ENCODE measurements around the gene ATE1. TPM values are rescaled to one million over a fixed set of nuclear protein-coding genes. Genes with fewer than 3 reads are reported as not detected.

The ATE1 gene
- total RNA-seq, 2 experiments from 2014 or later, result 18.5 to 20.9 TPM

DNA sequence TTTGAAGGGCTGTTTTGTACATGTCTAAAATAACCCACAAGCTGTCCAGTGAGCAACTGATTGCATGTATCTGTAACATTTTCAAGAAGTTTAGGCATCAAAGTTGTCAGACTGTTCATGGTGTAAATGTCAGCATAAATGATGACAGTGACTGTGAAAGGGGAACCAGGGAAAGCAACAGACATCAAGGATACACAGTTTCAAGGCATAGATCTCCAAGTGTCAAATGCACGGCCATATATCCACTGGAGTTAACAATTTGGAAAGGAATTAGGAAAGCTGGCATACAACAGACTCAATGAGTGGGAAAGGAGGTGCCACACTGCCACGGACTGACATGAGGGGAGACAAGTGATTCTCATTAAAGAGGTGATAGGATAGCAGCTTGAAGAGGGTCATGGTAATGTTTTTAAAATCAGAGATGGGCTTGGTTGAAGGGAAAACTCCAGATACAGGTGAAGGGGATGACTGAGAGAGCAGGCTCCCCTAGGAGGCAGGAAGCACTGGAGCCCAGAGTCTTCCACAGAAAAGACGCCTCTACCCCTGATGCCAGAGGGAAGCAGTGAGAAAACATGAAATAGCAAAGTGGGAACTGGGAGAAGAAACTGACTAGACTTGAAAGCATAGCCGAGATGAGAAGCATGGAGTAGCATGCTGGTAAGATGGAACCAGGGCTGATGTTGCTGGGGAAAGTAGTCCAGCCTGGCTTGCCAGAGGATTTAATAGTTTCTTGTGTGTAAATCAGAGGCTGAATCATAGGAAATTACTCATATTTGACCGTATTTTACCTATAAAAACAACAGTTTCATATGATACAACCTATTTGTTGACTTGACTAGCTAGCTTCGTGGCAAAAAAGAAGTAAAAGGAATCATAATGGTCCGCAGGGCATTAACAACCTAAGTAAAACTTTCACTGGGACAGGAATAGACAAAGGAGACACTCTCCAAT lies 28.6 kb upstream of the ATE1 start:
- Mint-ChIP-seq H3K4me1 (ENCODE audit: low read depth) (no peaks in the 10 kb centered on the region), H3K4me3 (no peak overlapping the region), H3K36me3 (ENCODE audit: low read depth) (peaks cover 51% of the 10 kb centered on the region), H3K9me3 (no peaks in the 10 kb centered on the region), H3K27ac (no peak overlapping the region), H3K27me3 (no peaks in the 10 kb centered on the region)
- CTCF ChIA-PET, result interaction anchor here (0.7 kb wide), 1 partner anchor 8 kb away, joined by 3 read pairs; no protein-coding TSS in a partner anchor
- no peak overlapping the region for H3K27ac ChIP-seq (ENCODE audit: low read depth in 1 of 2, low read length in 2 of 2)
- no peaks in the 10 kb centered on the region for H3K9me3 ChIP-seq (ENCODE audit: control insufficient read depth in 1 of 2, insufficient read depth in 1 of 2, low read length in 2 of 2)
- H3K4me3 ChIP-seq (ENCODE audit: low read length), result no peak overlapping the region
- no peaks in the 10 kb centered on the region for H3K27me3 ChIP-seq (ENCODE audit: control insufficient read depth in 1 of 2, insufficient read depth in 2 of 2, low read length in 2 of 2)
- intact Hi-C loops (cut with DNase I, micrococcal nuclease), result no loop called here
- TF ChIP-seq, protein P1, sequence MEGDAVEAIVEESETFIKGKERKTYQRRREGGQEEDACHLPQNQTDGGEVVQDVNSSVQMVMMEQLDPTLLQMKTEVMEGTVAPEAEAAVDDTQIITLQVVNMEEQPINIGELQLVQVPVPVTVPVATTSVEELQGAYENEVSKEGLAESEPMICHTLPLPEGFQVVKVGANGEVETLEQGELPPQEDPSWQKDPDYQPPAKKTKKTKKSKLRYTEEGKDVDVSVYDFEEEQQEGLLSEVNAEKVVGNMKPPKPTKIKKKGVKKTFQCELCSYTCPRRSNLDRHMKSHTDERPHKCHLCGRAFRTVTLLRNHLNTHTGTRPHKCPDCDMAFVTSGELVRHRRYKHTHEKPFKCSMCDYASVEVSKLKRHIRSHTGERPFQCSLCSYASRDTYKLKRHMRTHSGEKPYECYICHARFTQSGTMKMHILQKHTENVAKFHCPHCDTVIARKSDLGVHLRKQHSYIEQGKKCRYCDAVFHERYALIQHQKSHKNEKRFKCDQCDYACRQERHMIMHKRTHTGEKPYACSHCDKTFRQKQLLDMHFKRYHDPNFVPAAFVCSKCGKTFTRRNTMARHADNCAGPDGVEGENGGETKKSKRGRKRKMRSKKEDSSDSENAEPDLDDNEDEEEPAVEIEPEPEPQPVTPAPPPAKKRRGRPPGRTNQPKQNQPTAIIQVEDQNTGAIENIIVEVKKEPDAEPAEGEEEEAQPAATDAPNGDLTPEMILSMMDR (IDR thresholded peaks at IDR 0.05), result no peak
- DNase-seq (no peak), ATAC-seq (ENCODE audit: poor library complexity) (no peak)
- H3K4me1 ChIP-seq (ENCODE audit: insufficient read depth, low read length), result no peaks in the 10 kb centered on the region
- POLR2A ChIA-PET, result no interaction called here
- H3K36me3 ChIP-seq (ENCODE audit: insufficient read depth, low read length), result peaks cover 30% of the 10 kb centered on the region

DNA sequence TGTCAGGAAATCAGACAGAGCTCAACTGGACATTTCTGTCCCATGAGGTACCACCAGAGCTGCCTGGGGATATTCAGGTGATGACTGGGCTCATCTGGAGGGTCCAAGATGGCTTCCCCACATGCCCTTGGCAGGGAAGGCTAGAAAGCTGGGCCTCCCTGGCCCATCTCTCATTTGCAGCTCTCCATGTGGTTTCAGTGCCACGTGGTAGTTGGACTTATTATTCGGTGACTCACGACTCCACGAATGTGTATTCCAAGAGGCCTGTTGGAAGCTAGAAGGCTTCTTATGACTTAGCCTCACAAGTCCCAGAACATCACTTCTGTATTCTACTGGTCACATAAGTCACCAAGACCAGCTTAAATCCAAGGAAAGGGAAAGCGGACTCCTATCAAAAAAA lies 24.4 kb upstream of the ATE1 start:
- TF ChIP-seq, protein P1 (IDR thresholded peaks at IDR 0.05), result no peak
- H3K4me1 ChIP-seq (ENCODE audit: insufficient read depth, low read length), result no peaks in the 10 kb centered on the region
- intact Hi-C loops (cut with DNase I, micrococcal nuclease), result no loop called here
- Mint-ChIP-seq H3K27ac (no peak overlapping the region), H3K9me3 (no peaks in the 10 kb centered on the region), H3K4me1 (ENCODE audit: low read depth) (no peaks in the 10 kb centered on the region), H3K36me3 (ENCODE audit: low read depth) (peaks cover 22% of the 10 kb centered on the region), H3K4me3 (no peak overlapping the region), H3K27me3 (no peaks in the 10 kb centered on the region)
- peaks cover 5% of the 10 kb centered on the region for H3K36me3 ChIP-seq (ENCODE audit: insufficient read depth, low read length)
- CTCF ChIA-PET, result no interaction called here
- DNase-seq (no peak), ATAC-seq (ENCODE audit: poor library complexity) (no peak)
- no peaks in the 10 kb centered on the region for H3K27me3 ChIP-seq (ENCODE audit: control insufficient read depth in 1 of 2, insufficient read depth in 2 of 2, low read length in 2 of 2)
- H3K9me3 ChIP-seq (ENCODE audit: control insufficient read depth in 1 of 2, insufficient read depth in 1 of 2, low read length in 2 of 2), result no peaks in the 10 kb centered on the region
- H3K4me3 ChIP-seq (ENCODE audit: low read length), result no peak overlapping the region
- POLR2A ChIA-PET, result no interaction called here
- no peak overlapping the region for H3K27ac ChIP-seq (ENCODE audit: low read depth in 1 of 2, low read length in 2 of 2)

DNA sequence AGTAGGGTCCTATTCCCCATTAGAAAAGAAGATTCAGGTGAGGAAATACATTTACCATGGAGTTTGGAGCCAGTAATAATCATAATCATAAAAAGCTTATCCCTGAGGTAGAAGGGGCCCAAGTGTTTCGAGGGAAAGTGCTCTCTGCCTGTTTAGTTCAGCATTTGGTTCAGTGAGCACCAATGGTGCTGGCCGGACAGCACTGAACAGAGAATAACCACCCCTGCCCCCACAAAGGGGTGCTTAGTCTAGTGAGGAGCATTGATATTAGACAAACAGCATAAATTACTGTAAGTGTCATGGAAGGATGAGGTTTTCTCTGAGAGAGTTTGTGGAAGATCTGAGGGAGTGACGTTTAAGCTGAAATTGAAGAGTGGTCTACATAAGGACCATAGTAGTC lies 21.6 kb upstream of the ATE1 start:
- H3K4me1 ChIP-seq (ENCODE audit: insufficient read depth, low read length), result no peaks in the 10 kb centered on the region
- H3K36me3 ChIP-seq (ENCODE audit: insufficient read depth, low read length), result no peaks in the 10 kb centered on the region
- Mint-ChIP-seq H3K9me3 (no peaks in the 10 kb centered on the region), H3K4me1 (ENCODE audit: low read depth) (no peaks in the 10 kb centered on the region), H3K27me3 (no peaks in the 10 kb centered on the region), H3K27ac (no peak overlapping the region), H3K36me3 (ENCODE audit: low read depth) (no peaks in the 10 kb centered on the region), H3K4me3 (no peak overlapping the region)
- CTCF ChIA-PET, result no interaction called here
- ATAC-seq (ENCODE audit: poor library complexity) (no peak), DNase-seq (no peak)
- no peaks in the 10 kb centered on the region for H3K27me3 ChIP-seq (ENCODE audit: control insufficient read depth in 1 of 2, insufficient read depth in 2 of 2, low read length in 2 of 2)
- no peak overlapping the region for H3K27ac ChIP-seq (ENCODE audit: low read depth in 1 of 2, low read length in 2 of 2)
- TF ChIP-seq, protein P1 (IDR thresholded peaks at IDR 0.05), result no peak
- intact Hi-C loops (cut with DNase I, micrococcal nuclease), result no loop called here
- H3K4me3 ChIP-seq (ENCODE audit: low read length), result no peak overlapping the region
- POLR2A ChIA-PET, result no interaction called here
- no peaks in the 10 kb centered on the region for H3K9me3 ChIP-seq (ENCODE audit: control insufficient read depth in 1 of 2, insufficient read depth in 1 of 2, low read length in 2 of 2)
